HAP-1 (cell line): ENCODE data around the gene HVCN1.

Experiments
- DNase-seq, 2 experiments: peaks; one replicate each; pipeline ENCODE4 v3.0.0-alpha.2; 2016 to 2020; ENCODE audit warnings: low spot score in 2 of 2
- H3K27me3 ChIP-seq: fragments of 250-450 bp; sonication (Bioruptor Pico); 2 replicates; pipeline ENCODE4 v1.5.1; 2020; ENCODE audit warnings: low read depth, mild to moderate bottlenecking, moderate library complexity
- H3K36me3 ChIP-seq: fragments of 250-450 bp; sonication (Bioruptor Pico); replicated peaks from 2 replicates; pipeline ENCODE4 v1.5.1; 2020; ENCODE audit warnings: mild to moderate bottlenecking
- H3K4me1 ChIP-seq: fragments of 250-450 bp; sonication (Bioruptor Pico); 2 replicates; pipeline ENCODE4 v1.5.1; 2020; ENCODE audit warnings: mild to moderate bottlenecking
- H3K4me3 ChIP-seq: fragments of 250-450 bp; sonication (Bioruptor Pico); 2 replicates; pipeline ENCODE4 v1.5.1; 2020; ENCODE audit warnings: mild to moderate bottlenecking, moderate library complexity
- H3K9me3 ChIP-seq: fragments of 250-450 bp; sonication (Bioruptor Pico); 2 replicates; pipeline ENCODE4 v1.5.1; 2020; ENCODE audit warnings: mild to moderate bottlenecking, moderate library complexity
- in situ Hi-C: fragments of 300-500 bp; cut with MboI; formaldehyde crosslinking; loops from 3 replicates; pipeline ENCODE4 v1.14.3; 2020; ENCODE audit warnings: low sequenced_read_pairs, inconsistent platforms, mixed read lengths

The HVCN1 gene

DNA sequence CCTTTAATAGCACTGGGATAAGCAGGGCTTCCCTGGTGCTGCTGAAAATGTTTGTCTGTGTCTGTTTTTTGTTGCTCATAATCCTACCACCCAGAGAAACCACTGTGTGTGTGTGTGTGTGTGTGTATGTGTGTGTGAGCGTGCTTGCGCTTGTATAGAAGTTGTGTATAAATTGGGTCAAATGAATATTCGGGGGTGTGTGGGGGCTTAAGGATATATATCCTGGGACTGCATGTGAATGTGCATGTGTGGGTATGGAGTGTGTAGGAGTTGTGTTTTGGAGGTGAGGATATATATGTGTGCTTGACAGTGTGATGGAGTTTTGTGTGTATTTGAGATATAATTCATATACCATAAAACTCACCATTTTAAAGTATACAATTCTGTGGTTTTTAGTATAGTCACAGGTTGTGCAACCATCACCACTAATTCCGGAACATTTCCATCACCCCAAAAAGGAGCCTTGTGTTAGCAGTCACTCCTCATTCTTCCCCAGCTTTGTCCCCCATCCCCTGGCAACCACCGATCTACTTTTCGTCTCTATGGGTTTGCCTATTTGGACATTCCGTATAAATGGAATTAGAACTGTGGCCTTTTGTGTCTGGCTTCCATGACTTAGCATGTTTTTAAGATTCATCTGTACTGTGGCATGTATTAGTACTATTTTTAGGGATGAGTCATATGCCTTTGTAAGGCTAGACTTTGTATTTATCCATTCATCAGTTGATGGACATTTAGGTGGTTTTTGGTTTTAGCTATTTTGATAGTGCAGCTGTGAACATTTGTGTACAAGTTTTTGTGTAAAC, 49.4 kb downstream of the HVCN1 start:
- 0 out of 2 replicates have a peak, but pooled peaks cover 2% of the 10 kb centered on the region for H3K4me1 ChIP-seq
- no peak for DNase-seq
- in situ Hi-C loops = no loop called here

DNA sequence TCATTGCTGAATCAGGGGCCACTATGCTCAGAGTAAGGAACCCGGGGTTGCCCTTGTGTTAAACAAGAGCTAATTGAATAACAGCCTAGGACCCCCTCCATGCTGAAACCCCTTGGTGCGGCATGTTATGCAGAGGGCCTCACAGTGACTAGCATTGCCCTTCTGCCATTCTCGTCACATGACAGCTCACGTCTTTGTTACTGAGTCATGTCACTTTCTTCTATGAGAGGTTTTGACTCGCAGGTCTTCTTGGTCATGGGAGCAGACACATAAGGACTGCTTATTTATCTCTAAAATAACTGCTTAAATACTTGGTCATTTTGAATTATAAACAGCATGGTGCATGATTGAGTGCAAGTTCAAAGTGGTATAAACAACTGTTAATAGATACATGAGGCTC, 50.1 kb downstream of the HVCN1 start:
- Histone ChIP-seq H3K9me3 (no peaks in the 10 kb centered on the region), H3K4me3 (no peak overlapping the region), H3K4me1 (0 out of 2 replicates have a peak, but pooled peaks cover 2% of the 10 kb centered on the region), H3K36me3 (0 out of 2 replicates have a peak, but pooled peaks cover 2% of the 10 kb centered on the region), H3K27me3 (no peaks in the 10 kb centered on the region)
- no peak for DNase-seq
- in situ Hi-C loops = no loop called here

More for the DNA sequence above, 49.4 kb downstream of the HVCN1 start:
- Histone ChIP-seq H3K27me3 (no peaks in the 10 kb centered on the region), H3K36me3 (0 out of 2 replicates have a peak, but pooled peaks cover 2% of the 10 kb centered on the region), H3K9me3 (no peaks in the 10 kb centered on the region), H3K4me3 (no peak overlapping the region)

DNA sequence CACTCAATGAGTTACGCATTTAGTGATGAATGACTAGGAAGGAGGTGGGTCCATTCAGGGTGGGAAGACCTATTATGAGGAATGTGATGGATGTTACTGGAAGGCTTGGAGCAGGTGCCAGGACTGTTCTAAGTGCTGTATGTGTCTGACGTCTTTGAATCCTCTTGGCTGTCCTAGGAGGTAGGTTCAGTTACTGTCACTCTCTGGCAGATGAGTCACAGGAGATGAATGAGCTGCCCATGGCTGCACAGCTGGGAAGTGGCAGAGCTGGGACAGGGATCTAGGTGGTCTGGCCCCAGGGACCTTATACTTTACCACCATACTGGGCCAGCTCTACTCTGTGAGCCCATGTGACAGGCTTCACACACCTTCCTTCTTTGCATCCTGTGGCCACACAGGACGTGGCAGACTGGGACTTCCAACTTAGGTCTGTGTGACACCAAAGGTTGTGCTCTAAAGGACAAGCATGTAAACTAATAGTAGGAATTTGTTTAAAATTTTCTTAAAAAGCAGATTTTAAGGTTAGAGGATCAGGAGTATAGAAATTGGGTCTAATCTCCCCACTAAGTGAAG, 51.0 kb downstream of the HVCN1 start:
- Histone ChIP-seq H3K36me3 (0 out of 2 replicates have a peak, but pooled peaks cover 2% of the 10 kb centered on the region), H3K4me3 (no peak overlapping the region), H3K9me3 (no peaks in the 10 kb centered on the region), H3K27me3 (no peaks in the 10 kb centered on the region), H3K4me1 (0 out of 2 replicates have a peak, but pooled peaks cover 2% of the 10 kb centered on the region)
- no peak for DNase-seq
- in situ Hi-C loops = no loop called here

DNA sequence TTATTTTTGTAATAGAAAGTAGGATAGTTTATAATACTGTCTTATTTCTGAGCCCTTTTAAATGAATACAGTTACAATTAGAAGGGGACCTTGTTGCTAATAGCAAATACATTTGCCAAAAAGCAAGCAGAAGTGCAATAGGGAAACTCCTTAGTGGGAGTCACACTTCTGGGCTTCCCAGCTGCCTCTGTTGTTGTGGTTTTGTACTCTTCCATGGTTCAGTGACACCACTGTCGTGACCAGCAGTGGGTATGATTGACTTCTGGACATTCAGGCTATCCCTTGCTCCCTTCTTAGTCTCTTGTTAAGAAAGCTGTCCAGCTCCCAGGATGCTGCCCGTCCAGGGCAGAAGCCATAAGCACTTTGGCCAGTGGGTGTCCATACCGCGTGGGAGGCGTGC, 52.4 kb downstream of the HVCN1 start:
- Histone ChIP-seq H3K4me3 (no peak overlapping the region), H3K9me3 (no peaks in the 10 kb centered on the region), H3K36me3 (0 out of 2 replicates have a peak, but pooled peaks cover 2% of the 10 kb centered on the region), H3K27me3 (no peaks in the 10 kb centered on the region), H3K4me1 (0 out of 2 replicates have a peak, but pooled peaks cover 2% of the 10 kb centered on the region)
- in situ Hi-C loops = no loop called here
- DNase-seq = no peak

DNA sequence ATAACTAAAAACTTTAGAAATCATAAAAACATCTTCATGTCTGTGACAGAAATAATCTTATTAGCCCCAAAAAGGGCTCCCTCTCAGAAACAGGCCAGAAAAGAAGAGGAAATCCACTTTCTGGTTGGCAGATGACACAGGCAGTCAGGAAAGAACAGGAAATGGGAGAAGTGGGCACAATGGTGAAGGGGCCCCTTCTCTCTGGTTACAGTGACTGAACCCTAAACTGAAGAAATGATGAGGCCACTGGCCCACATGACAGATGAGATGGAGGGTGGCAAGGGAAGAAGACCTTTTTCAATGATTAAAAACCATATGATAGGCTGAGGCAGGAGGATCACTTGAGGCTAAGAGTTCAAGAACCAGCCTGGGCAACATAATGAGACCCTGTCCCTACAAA, 53.9 kb downstream of the HVCN1 start:
- Histone ChIP-seq H3K27me3 (no peaks in the 10 kb centered on the region), H3K36me3 (peaks cover 3% of the 10 kb centered on the region), H3K4me3 (no peak overlapping the region), H3K4me1 (0 out of 2 replicates have a peak, but pooled peaks cover 2% of the 10 kb centered on the region), H3K9me3 (no peaks in the 10 kb centered on the region)
- DNase-seq = no peak
- in situ Hi-C loops = no loop called here

DNA sequence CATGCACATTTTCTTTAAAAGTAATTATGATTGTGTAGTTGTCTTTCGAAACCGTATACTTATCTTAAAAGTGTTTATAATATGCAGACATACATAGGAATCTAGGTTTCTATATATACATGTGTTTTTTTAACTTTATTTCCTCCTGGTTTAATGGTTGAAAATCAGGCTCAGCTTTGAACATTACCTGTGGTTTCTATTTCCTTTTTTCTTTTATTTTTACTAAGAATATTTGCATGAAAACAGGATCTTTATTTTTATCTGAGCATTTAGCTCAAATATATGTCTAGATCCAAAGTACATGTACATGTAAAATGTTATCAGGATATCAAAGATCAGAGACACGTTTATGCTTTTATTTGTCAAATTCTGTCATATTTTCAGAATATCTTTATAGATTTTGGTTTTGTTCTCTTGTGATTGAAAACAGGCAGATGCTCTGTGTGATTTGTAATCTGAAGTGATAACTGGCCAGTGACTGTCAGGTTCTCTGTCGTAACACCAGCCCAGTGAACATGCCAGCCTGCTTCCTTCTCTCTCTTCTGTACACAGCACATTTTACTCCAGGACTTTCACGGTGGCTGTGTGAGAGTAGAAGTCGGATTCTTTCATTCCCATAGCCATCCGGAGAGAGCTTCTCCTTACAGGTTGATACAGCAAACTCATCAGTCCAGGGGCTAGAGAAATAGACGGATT, 61.3 kb downstream of the HVCN1 start:
- no peaks in the 10 kb centered on the region for H3K4me1 ChIP-seq
- no peak overlapping the region for H3K4me3 ChIP-seq
- H3K27me3 ChIP-seq = no peaks in the 10 kb centered on the region
- H3K9me3 ChIP-seq = no peaks in the 10 kb centered on the region
- H3K36me3 ChIP-seq = peaks cover 15% of the 10 kb centered on the region
- no peak for DNase-seq
- in situ Hi-C loops = no loop called here

DNA sequence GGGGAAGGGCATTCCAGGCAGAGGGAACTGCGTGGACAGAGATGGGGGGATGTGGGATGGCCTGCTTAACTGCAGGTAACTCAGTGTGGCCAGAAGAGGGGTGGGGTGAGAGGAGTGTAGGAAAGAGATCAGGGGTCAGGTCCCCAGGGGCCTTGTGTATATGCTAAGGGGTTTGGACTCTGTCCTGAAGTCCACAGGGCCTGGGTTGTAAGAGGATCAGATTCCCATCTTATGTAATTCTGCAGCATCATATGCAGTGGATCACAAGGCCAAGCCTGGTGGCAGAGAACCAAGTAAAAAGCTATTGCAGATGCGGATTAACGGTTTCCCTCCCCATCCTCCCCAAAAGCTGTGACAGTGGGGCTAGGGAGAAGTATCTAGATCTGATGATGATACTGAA, 66.3 kb downstream of the HVCN1 start:
- Histone ChIP-seq H3K4me1 (no peaks in the 10 kb centered on the region), H3K9me3 (no peaks in the 10 kb centered on the region), H3K27me3 (no peaks in the 10 kb centered on the region), H3K36me3 (no peaks in the 10 kb centered on the region), H3K4me3 (no peak overlapping the region)
- DNase-seq = no peak
- in situ Hi-C loops = loop anchor here (25.0 kb wide), 1 partner anchor 535 kb away; no protein-coding TSS in a partner anchor

DNA sequence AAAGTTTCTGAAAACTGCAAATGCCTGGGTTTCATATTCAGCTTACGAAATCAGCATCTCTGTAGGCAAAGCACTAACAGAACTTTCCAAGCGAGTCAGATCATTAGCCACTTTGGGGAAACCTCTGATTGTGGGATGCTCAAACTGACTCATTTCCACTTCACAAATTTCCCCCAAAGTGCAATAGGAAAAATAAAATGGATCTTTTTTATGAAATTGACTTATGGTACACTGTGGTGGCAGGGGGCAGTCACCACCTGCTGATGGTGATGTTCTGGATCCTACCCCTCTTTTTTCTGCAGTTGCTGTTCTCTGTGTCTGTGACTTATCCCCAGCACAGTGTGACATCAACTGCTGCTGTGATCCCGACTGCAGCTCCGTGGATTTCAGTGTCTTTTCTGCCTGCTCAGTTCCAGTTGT, 69.4 kb downstream of the HVCN1 start:
- Histone ChIP-seq H3K9me3 (no peaks in the 10 kb centered on the region), H3K4me3 (no peak overlapping the region), H3K36me3 (0 out of 2 replicates have a peak, but pooled peaks cover 3% of the 10 kb centered on the region), H3K27me3 (no peaks in the 10 kb centered on the region), H3K4me1 (no peaks in the 10 kb centered on the region)
- DNase-seq = no peak
- in situ Hi-C loops = loop anchor here (10.0 to 25.0 kb wide), 2 partner anchors 205 to 532 kb away; no protein-coding TSS in a partner anchor

DNA sequence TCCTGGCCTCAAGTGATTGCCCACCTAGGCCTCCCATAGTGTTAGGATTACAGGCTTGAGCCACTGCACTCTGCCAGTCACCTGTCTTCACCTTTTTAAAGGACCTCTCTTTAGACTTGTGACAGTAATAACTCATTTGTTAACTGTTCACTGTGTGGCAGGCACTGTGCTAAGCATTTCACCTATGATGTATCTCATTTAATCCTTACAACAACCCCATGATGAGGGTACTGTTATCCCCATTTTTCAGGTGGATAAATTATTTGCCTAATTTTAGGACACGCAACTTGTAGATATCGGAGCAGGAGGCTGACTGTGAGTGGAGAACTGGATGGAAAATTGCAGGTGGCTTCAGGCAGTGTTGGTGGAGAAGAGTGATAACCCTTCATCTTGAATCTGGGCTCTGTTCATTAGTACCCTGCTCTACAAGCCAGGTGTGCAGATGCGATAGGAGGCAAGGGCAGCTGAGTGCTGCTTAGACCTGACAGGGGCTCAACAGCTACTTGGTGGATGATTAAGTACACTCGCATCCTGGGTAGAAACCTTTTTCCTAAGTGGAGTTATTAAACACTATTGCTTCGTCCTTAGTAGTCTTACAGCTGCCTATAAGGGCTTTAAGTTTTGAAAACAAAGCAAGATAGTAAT, 72.3 kb downstream of the HVCN1 start:
- no peaks in the 10 kb centered on the region for H3K27me3 ChIP-seq
- no peaks in the 10 kb centered on the region for H3K4me1 ChIP-seq
- H3K36me3 ChIP-seq = 0 out of 2 replicates have a peak, but pooled peaks cover 3% of the 10 kb centered on the region
- DNase-seq = no peak
- in situ Hi-C loops = loop anchor here (10.0 to 25.0 kb wide), 2 partner anchors 208 to 529 kb away; no protein-coding TSS in a partner anchor
- no peaks in the 10 kb centered on the region for H3K9me3 ChIP-seq
- no peak overlapping the region for H3K4me3 ChIP-seq

DNA sequence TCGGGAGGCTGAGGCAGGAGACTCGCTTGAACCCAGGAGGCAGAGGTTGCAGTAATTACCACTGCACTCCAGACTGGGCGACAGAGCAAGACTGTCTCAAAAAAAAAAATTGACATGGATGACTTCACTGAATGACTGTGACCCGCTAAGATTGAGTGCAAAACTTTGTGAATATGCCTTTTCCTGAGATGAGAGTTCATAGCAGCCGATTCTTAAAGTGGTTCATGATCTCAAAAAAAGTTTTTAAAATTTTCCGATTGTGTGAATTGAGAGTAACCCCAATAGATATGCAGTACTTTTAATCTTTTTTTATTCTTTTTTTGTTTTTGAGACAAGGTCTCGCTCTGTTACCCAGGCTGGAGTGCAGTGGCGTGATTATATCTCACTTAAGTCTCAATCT, 73.7 kb downstream of the HVCN1 start:
- Histone ChIP-seq H3K36me3 (0 out of 2 replicates have a peak, but pooled peaks cover 3% of the 10 kb centered on the region), H3K4me3 (no peak overlapping the region), H3K27me3 (no peaks in the 10 kb centered on the region), H3K9me3 (no peaks in the 10 kb centered on the region), H3K4me1 (no peaks in the 10 kb centered on the region)
- no peak for DNase-seq
- in situ Hi-C loops = loop anchor here (10.0 to 25.0 kb wide), 2 partner anchors 210 to 528 kb away; no protein-coding TSS in a partner anchor

DNA sequence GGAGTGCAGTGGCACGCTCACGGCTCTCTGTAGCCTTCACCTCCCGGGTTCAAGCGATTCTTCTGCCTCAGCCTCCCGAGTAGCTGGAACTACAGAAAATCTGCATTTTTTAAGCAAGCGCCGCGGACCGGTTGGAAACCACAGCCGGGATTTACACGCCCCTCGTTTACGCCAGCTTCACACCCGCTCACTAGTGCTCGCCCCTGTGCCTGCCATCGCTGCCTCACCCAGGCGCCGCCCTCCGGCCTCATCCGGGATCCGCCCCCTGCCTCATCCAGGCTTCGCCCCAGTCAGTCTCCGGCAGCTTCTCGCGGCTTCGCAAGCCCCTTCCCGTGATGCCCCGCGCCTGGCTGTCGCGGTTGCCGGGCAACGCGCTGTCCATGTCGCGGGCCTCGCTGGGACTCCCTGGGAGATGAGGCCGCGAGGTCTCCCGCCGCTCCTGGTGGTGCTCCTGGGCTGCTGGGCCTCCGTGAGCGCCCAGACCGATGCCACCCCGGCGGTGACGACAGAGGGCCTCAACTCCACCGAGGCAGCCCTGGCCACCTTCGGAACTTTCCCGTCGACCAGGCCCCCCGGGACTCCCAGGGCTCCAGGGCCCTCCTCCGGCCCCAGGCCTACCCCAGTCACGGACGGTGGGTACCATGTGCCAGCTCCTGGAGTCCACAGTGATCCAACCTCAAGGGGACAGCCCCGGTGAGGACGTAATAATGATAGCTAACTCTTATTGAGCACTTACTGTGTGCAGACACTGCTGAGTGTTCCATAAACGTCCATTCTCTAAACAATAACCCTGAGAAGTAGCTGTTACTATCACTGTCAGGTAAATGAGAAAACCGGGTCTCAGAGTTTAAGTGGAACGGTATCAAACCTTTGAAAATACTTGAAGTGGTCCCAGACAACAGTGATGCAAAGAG, 74.9 kb downstream of the HVCN1 start, which contains the start of gene TCTN1:
Gene TCTN1, plus strand, starts transcription at position 359 of the 914 bp plus-strand sequence. Its CDS starts 54 bp downstream, at position 413.
- no peaks in the 10 kb centered on the region for H3K9me3 ChIP-seq
- H3K4me1 ChIP-seq = peaks cover 7% of the 10 kb centered on the region
- in situ Hi-C loops = loop anchor here (10.0 to 25.0 kb wide), 2 partner anchors 211 to 527 kb away; no protein-coding TSS in a partner anchor
- 0 out of 2 replicates have a peak, but pooled peaks cover 3% of the 10 kb centered on the region for H3K36me3 ChIP-seq
- peak within 1 kb of the TSS; percentile 50 for H3K4me3 ChIP-seq
- DNase-seq = peak; percentile 95 to 99
- no peaks in the 10 kb centered on the region for H3K27me3 ChIP-seq
